Neural crest cell (in vitro differentiated cells): ENCODE data around the gene PNPLA2. TPM values are rescaled to one million over a fixed set of nuclear protein-coding genes. Genes with fewer than 3 reads are reported as not detected.

ENCODE experiments used
- DNase-seq: peaks from one replicate; pipeline ENCODE4 v3.0.0; 2021; ENCODE audit warnings: low read depth, mixed read lengths, low spot score
- H3K27ac Mint-ChIP-seq: one replicate; pipeline ENCODE4 v1.8.0; 2021; ENCODE audit warnings: mild to moderate bottlenecking, mixed read lengths; ENCODE audit not compliant: unreplicated experiment
- H3K27me3 Mint-ChIP-seq: 2 replicates; pipeline ENCODE4 v1.8.0; 2021; ENCODE audit warnings: low read depth, mild to moderate bottlenecking, mixed read lengths
- H3K36me3 Mint-ChIP-seq: 2 replicates; pipeline ENCODE4 v1.8.0; 2021; ENCODE audit warnings: low read depth, mild to moderate bottlenecking, mixed read lengths
- H3K4me1 Mint-ChIP-seq: 2 replicates; pipeline ENCODE4 v1.8.0; 2021; ENCODE audit warnings: mixed read lengths
- H3K4me3 Mint-ChIP-seq: one replicate; pipeline ENCODE4 v1.8.0; 2021; ENCODE audit warnings: mild to moderate bottlenecking, mixed read lengths
- H3K9me3 Mint-ChIP-seq: 2 replicates; pipeline ENCODE4 v1.8.0; 2021; ENCODE audit warnings: mixed read lengths
- total RNA-seq: library from RNA; stranded (reverse); gene quantifications from 2 replicates; pipeline ENCODE4 v1.2.1, GENCODE V29; 2021
- TF ChIP-seq, protein P1 (sequence below): fragments of 200-600 bp; sonication (generic); conservative IDR thresholded peaks from 2 replicates; pipeline ENCODE4 v1.5.0; 2021; ENCODE audit warnings: antibody characterized with exemption, mild to moderate bottlenecking

The PNPLA2 gene
- total RNA-seq, 1 donor from 2014 or later = 34.5 TPM

DNA sequence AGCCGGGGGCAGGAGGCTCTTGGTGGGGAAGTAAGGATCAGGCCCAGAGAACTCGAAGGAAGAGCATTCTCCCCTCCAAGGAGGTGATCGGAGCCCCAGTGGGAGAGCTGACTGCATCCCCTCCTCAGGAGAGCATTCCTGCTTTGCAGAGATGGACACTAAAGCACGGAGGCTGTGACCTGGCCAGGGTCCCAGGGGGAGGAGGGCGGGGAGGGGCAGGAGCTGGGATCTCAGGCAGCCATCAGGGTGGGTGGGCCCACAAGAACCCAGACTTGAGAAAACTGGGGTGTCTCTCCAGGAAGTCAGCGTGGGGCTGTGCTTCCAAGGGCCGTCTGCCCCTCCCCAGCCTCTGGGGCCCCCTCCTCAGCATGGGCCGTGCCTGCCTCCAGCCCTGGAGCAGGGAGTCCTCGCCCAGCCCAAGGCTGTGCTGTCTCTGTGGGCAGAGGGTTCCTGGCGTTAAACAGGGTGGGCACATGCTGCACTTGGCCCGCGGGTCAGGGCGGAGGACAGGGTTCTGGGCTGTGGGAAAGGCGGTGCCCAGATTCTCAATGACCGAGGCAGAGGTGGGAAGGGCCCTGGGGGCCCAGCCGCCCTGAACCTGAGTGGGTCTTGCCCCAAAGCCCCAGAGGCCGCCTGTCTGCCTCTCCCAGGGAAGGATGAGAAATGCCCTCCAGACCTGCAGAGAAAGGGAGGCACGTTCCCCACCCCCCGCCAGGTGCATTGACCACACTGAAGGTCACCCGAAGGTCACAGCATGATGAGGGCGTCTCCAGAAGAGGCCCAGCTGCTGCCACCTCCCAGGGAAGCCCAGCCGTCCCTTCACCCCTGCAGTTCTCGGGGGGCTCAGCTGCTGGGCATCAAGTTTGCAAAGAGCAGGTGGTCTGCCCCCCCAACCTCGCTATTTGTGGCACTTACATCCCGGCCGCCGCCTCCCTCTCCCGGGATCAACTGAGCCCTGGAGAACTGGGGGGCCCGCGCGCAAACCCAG is 29.5 kb upstream of the PNPLA2 start:
- Mint-ChIP-seq H3K9me3 (no peaks in the 10 kb centered on the region), H3K4me3 (no peak overlapping the region), H3K27ac (no peak overlapping the region), H3K27me3 (peaks cover 4% of the 10 kb centered on the region), H3K36me3 (no peaks in the 10 kb centered on the region), H3K4me1 (no peaks in the 10 kb centered on the region)
- TF ChIP-seq, protein P1, sequence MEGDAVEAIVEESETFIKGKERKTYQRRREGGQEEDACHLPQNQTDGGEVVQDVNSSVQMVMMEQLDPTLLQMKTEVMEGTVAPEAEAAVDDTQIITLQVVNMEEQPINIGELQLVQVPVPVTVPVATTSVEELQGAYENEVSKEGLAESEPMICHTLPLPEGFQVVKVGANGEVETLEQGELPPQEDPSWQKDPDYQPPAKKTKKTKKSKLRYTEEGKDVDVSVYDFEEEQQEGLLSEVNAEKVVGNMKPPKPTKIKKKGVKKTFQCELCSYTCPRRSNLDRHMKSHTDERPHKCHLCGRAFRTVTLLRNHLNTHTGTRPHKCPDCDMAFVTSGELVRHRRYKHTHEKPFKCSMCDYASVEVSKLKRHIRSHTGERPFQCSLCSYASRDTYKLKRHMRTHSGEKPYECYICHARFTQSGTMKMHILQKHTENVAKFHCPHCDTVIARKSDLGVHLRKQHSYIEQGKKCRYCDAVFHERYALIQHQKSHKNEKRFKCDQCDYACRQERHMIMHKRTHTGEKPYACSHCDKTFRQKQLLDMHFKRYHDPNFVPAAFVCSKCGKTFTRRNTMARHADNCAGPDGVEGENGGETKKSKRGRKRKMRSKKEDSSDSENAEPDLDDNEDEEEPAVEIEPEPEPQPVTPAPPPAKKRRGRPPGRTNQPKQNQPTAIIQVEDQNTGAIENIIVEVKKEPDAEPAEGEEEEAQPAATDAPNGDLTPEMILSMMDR = no peak
- DNase-seq = no peak

DNA sequence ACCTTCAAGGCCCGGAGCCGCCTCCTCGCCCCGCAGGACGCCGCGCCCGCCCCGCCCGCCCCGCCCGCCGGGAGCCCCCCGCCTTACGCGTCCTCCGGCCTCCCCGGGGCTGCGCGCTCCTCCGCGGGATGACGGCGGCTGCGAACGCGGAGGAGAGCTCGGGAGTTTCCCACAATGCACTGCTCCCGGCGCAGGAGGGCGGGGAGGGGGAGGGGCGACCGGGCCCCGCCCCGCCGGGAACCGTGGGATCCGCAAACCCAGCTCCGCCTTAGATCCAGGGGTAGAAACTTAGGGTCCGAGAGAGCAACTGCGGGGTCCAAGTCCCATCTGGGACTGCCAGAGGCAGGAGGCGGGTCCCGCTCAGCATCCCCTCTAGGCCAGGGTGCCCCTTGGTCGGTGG is 28.8 kb upstream of the PNPLA2 start, which contains the start of gene CEND1:
CEND1 (minus strand) TSS at position 148 of the 400 bp plus-strand sequence. CDS start 1,514 bp downstream, outside the sequence.
- no peak within 1 kb of the TSS for H3K27ac Mint-ChIP-seq
- TF ChIP-seq, protein P1 = no peak
- no peaks in the 10 kb centered on the region for H3K36me3 Mint-ChIP-seq
- no peak for DNase-seq
- peaks cover 4% of the 10 kb centered on the region for H3K27me3 Mint-ChIP-seq
- H3K9me3 Mint-ChIP-seq = no peaks in the 10 kb centered on the region
- peak within 1 kb of the TSS; percentile 66 for H3K4me3 Mint-ChIP-seq
- H3K4me1 Mint-ChIP-seq = no peaks in the 10 kb centered on the region

DNA sequence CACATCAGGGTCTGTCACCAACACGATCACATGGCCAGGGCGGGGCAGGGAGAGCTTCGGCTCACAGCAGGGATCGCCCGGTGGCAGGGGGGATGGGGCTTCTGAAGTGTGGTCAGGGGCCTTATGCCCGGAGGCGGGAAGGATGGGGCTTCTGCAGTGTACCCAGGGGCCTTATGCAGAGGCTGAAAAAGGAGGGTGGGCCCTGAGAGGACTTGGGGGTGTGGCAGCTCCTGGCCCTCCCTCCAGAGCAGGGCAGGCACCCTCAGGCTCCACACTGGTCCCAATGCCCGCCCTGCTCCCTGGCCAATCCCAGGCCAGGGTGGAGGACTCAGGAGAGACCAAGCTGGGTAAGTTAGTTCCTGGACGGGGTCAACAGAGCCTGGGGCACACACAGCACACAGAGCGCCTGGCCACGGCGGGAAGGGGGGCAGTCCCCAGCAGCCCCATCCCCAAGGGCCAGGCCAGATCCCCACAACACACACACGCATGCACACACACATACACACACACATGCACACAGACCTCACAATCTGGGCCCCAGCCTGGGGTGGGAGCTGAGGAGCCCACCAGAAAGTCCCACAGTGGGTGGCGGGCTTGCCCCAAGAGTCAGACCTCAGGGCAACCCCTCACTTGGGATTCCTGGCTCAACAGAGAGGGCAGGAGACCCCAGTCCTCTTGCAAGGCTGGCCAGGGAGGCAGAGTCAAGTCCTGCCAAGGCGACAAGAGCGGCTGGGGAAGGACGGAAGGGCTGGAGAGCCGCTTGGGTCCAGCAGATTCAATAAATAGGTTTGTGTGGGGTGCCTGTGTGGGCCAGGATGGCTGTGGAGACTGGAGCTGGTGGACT is 27.8 kb upstream of the PNPLA2 start:
- no peaks in the 10 kb centered on the region for H3K9me3 Mint-ChIP-seq
- peak overlapping the region; percentile 66 for H3K4me3 Mint-ChIP-seq
- TF ChIP-seq, protein P1 = no peak
- peaks cover 3% of the 10 kb centered on the region for H3K27me3 Mint-ChIP-seq
- no peak for DNase-seq
- H3K4me1 Mint-ChIP-seq = peaks cover 2% of the 10 kb centered on the region
- no peak overlapping the region for H3K27ac Mint-ChIP-seq
- H3K36me3 Mint-ChIP-seq = no peaks in the 10 kb centered on the region

GRCh38 chr11:791658-792534 is 26.8 kb upstream of the PNPLA2 start:
- Mint-ChIP-seq H3K4me1 (peaks cover 9% of the 10 kb centered on the region), H3K27ac (no peak overlapping the region), H3K27me3 (no peaks in the 10 kb centered on the region), H3K9me3 (no peaks in the 10 kb centered on the region), H3K36me3 (no peaks in the 10 kb centered on the region), H3K4me3 (no peak overlapping the region)
- no peak for DNase-seq
- TF ChIP-seq, protein P1 = no peak

DNA sequence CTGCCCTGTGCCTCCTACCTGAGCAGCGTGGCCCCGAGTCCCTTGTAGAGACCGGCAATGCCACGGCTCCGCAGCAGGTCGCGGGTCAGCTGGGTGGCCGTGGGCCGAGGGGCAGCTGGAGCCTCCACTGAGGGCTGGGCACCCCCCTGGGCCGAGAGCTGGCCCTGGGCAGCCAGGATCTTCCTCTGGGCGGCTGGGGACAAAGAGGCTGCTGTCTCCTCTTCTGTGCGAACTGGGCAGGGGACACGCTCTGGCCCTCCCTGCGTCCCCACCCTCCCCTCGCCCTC is 26.2 kb upstream of the PNPLA2 start:
- TF ChIP-seq, protein P1 = no peak
- no peaks in the 10 kb centered on the region for H3K27me3 Mint-ChIP-seq

More for the DNA sequence above, 26.2 kb upstream of the PNPLA2 start:
- Mint-ChIP-seq H3K27ac (no peak overlapping the region), H3K9me3 (no peaks in the 10 kb centered on the region), H3K4me3 (no peak overlapping the region), H3K36me3 (no peaks in the 10 kb centered on the region), H3K4me1 (peaks cover 15% of the 10 kb centered on the region)
- DNase-seq = no peak
